ENCODE measurements around the gene DRD3.

GRCh38 chr3:114192136-114192535 is 13.3 kb upstream of the DRD3 start:
- TF ChIP-seq CTCF (IDR thresholded peaks at IDR 0.05): no peak
- TF ChIP-seq POLR2A (IDR thresholded peaks at IDR 0.05): no peak
